Panc1 (cell line): ENCODE measurements around the gene ZCCHC24.

Source experiments
- POLR2AphosphoS5 ChIP-seq: IDR thresholded peaks from 2 replicates; pipeline ENCODE4 v1.6.1; 2012; ENCODE audit warnings: mild to moderate bottlenecking, low read depth, low read length, moderate library complexity
- TF ChIP-seq, protein P1 (sequence below): fragments of 450-650 bp; IDR thresholded peaks from 2 replicates; pipeline ENCODE4 v1.5.1; 2017; ENCODE audit warnings: mild to moderate bottlenecking
- TF ChIP-seq, protein P2 (sequence below), 2 experiments: IDR thresholded peaks; 2 replicates each; pipeline ENCODE4 v1.6.1; 2011 to 2012; ENCODE audit warnings: low read depth in 2 of 2, control low read depth in 1 of 2, low read length in 1 of 2, mild to moderate bottlenecking in 1 of 2, moderate library complexity in 1 of 2; ENCODE audit not compliant: insufficient read depth in 1 of 2

DNA sequence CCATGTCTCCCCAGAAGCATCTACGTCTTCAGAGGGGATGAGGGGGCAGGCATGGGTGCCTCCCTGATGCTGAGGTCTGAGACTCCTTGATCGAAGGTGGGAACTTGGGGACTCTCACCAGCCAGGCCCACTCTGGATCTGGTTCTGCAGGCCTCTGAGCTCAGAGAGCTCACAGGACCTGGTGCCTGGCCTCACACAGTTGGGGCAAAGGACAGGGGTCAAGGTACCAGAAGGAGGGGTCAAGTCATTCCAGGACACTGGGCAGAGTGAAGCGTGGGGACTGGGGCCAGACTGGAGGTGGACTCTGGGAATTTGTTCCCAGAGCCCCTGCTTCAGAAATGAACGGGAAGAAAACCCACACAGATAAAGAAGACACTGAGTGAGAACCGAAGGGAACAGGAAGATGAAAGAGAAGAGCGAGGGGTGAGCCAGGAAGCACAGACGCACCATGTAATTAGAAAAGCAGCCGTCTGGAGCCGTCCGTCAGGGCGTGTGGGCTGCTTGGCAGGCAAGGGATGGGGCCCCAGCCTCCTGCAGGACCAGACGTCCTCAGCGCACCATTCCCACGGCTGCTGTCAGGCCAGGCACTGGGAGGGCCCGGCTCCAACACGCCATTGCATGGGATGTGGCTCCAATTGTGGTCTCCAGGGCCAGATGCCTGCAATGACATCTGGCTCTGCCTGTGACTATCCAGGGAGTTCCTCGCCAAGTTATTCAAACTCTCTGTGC lies 47.7 kb downstream of the ZCCHC24 start:
- TF ChIP-seq, protein P1, sequence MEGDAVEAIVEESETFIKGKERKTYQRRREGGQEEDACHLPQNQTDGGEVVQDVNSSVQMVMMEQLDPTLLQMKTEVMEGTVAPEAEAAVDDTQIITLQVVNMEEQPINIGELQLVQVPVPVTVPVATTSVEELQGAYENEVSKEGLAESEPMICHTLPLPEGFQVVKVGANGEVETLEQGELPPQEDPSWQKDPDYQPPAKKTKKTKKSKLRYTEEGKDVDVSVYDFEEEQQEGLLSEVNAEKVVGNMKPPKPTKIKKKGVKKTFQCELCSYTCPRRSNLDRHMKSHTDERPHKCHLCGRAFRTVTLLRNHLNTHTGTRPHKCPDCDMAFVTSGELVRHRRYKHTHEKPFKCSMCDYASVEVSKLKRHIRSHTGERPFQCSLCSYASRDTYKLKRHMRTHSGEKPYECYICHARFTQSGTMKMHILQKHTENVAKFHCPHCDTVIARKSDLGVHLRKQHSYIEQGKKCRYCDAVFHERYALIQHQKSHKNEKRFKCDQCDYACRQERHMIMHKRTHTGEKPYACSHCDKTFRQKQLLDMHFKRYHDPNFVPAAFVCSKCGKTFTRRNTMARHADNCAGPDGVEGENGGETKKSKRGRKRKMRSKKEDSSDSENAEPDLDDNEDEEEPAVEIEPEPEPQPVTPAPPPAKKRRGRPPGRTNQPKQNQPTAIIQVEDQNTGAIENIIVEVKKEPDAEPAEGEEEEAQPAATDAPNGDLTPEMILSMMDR, result no peak
- TF ChIP-seq POLR2AphosphoS5, result no peak
- TF ChIP-seq, protein P2, sequence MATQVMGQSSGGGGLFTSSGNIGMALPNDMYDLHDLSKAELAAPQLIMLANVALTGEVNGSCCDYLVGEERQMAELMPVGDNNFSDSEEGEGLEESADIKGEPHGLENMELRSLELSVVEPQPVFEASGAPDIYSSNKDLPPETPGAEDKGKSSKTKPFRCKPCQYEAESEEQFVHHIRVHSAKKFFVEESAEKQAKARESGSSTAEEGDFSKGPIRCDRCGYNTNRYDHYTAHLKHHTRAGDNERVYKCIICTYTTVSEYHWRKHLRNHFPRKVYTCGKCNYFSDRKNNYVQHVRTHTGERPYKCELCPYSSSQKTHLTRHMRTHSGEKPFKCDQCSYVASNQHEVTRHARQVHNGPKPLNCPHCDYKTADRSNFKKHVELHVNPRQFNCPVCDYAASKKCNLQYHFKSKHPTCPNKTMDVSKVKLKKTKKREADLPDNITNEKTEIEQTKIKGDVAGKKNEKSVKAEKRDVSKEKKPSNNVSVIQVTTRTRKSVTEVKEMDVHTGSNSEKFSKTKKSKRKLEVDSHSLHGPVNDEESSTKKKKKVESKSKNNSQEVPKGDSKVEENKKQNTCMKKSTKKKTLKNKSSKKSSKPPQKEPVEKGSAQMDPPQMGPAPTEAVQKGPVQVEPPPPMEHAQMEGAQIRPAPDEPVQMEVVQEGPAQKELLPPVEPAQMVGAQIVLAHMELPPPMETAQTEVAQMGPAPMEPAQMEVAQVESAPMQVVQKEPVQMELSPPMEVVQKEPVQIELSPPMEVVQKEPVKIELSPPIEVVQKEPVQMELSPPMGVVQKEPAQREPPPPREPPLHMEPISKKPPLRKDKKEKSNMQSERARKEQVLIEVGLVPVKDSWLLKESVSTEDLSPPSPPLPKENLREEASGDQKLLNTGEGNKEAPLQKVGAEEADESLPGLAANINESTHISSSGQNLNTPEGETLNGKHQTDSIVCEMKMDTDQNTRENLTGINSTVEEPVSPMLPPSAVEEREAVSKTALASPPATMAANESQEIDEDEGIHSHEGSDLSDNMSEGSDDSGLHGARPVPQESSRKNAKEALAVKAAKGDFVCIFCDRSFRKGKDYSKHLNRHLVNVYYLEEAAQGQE (IDR thresholded peaks at IDR 0.05; ENCODE audit: insufficient read depth in 1 of 2, low read depth in 2 of 2, low read length in 1 of 2), result no peak
